Progenitor cell of endocrine pancreas (in vitro differentiated cells): ENCODE results near the gene TARBP2. TPM values are rescaled to one million over a fixed set of nuclear protein-coding genes. Genes with fewer than 3 reads are reported as not detected.

Source experiments
- DNase-seq: peaks from one replicate; pipeline ENCODE4 v3.0.0; 2021; ENCODE audit warnings: low spot score; ENCODE audit not compliant: unreplicated experiment
- H3K27ac Mint-ChIP-seq: 2 replicates; pipeline ENCODE4 v1.8.0; 2021; ENCODE audit warnings: mild to moderate bottlenecking, moderate library complexity, mixed read lengths
- H3K27me3 Mint-ChIP-seq: 2 replicates; pipeline ENCODE4 v1.8.0; 2021; ENCODE audit warnings: mixed read lengths
- H3K36me3 Mint-ChIP-seq: 2 replicates; pipeline ENCODE4 v1.8.0; 2022; ENCODE audit warnings: mixed read lengths; ENCODE audit not compliant: insufficient read depth
- H3K4me1 Mint-ChIP-seq: 2 replicates; pipeline ENCODE4 v1.8.0; 2021; ENCODE audit warnings: low read depth, mixed read lengths
- H3K4me3 Mint-ChIP-seq: 2 replicates; pipeline ENCODE4 v1.8.0; 2021; ENCODE audit warnings: low read depth, mild to moderate bottlenecking, moderate library complexity, mixed read lengths
- H3K9me3 Mint-ChIP-seq: 2 replicates; pipeline ENCODE4 v1.8.0; 2021; ENCODE audit warnings: low read depth, mixed read lengths
- CTCF ChIP-seq: fragments of 200-600 bp; sonication (generic); IDR thresholded peaks from one replicate; pipeline ENCODE4 v1.5.0; 2021; ENCODE audit warnings: antibody characterized with exemption, mild to moderate bottlenecking; ENCODE audit not compliant: unreplicated experiment
- total RNA-seq: library from RNA; stranded (reverse); gene quantifications from 2 replicates; pipeline ENCODE4 v1.2.1, GENCODE V29; 2021

The TARBP2 gene
- total RNA-seq, 1 donor from 2014 or later, result 61.5 TPM

GRCh38 chr12:53454707-53455106, 46.4 kb upstream of the TARBP2 start:
- Mint-ChIP-seq H3K4me3 (peak overlapping the region; percentile 98), H3K9me3 (no peaks in the 10 kb centered on the region), H3K36me3 (peaks cover 31% of the 10 kb centered on the region), H3K27ac (peak overlapping the region; percentile 92), H3K27me3 (no peaks in the 10 kb centered on the region), H3K4me1 (peaks cover 29% of the 10 kb centered on the region)
- no peak for TF ChIP-seq CTCF
- DNase-seq, result no peak

- peaks cover 42% of the 10 kb centered on the region for H3K36me3 Mint-ChIP-seq
- H3K4me1 Mint-ChIP-seq, result peaks cover 27% of the 10 kb centered on the region
Measured at GRCh38 chr12:53456654-53457366, 44.3 kb upstream of the TARBP2 start.

GRCh38 chr12:53459097-53459496, 42.0 kb upstream of the TARBP2 start:
- DNase-seq, result no peak
- H3K36me3 Mint-ChIP-seq, result peaks cover 54% of the 10 kb centered on the region
- H3K9me3 Mint-ChIP-seq, result no peaks in the 10 kb centered on the region
- TF ChIP-seq CTCF, result no peak
- no peak overlapping the region for H3K4me3 Mint-ChIP-seq
- H3K27ac Mint-ChIP-seq, result peak overlapping the region; percentile 52
- no peaks in the 10 kb centered on the region for H3K27me3 Mint-ChIP-seq
- H3K4me1 Mint-ChIP-seq, result peaks cover 19% of the 10 kb centered on the region

More at GRCh38 chr12:53456654-53457366, 44.3 kb upstream of the TARBP2 start:
- no peaks in the 10 kb centered on the region for H3K27me3 Mint-ChIP-seq
- H3K4me3 Mint-ChIP-seq, result no peak overlapping the region
- no peak for TF ChIP-seq CTCF
- H3K27ac Mint-ChIP-seq, result peak overlapping the region; percentile 53
- DNase-seq, result no peak
- no peaks in the 10 kb centered on the region for H3K9me3 Mint-ChIP-seq

GRCh38 chr12:53461059-53461458, 40.0 kb upstream of the TARBP2 start:
- TF ChIP-seq CTCF, result no peak
- Mint-ChIP-seq H3K36me3 (peaks cover 43% of the 10 kb centered on the region), H3K9me3 (no peaks in the 10 kb centered on the region), H3K27me3 (no peaks in the 10 kb centered on the region), H3K4me3 (no peak overlapping the region), H3K27ac (no peak overlapping the region), H3K4me1 (peaks cover 9% of the 10 kb centered on the region)
- no peak for DNase-seq

GRCh38 chr12:53461591-53461990, 39.5 kb upstream of the TARBP2 start:
- peaks cover 43% of the 10 kb centered on the region for H3K36me3 Mint-ChIP-seq
- H3K4me1 Mint-ChIP-seq, result peaks cover 8% of the 10 kb centered on the region
- DNase-seq, result no peak

More at GRCh38 chr12:53461591-53461990, 39.5 kb upstream of the TARBP2 start:
- Mint-ChIP-seq H3K27ac (no peak overlapping the region), H3K27me3 (no peaks in the 10 kb centered on the region), H3K4me3 (no peak overlapping the region), H3K9me3 (no peaks in the 10 kb centered on the region)
- TF ChIP-seq CTCF, result no peak
